NCI-H128 (cell line): ENCODE data around the gene FCGR3A.
"Not testable (repeated sequence)": the region's sequence is repeated elsewhere in the genome, so short reads cannot be mapped to it uniquely, and the experiment has no call there.

Source experiments
- DNase-seq: peaks from one replicate; lab custom pipeline; 2025; ENCODE audit not compliant: unreplicated experiment; lab: John Stamatoyannopoulos, UW

The FCGR3A gene

GRCh38 chr1:161549652-161550051 lies at the start of gene FCGR3A:
Gene FCGR3A (minus strand): TSS chr1:161549818. CDS start chr1:161549736, 82 bp downstream.
- DNase-seq: no peak

GRCh38 chr1:161597077-161597476 lies 47.5 kb upstream of the FCGR3A start:
- not testable (repeated sequence) for DNase-seq

GRCh38 chr1:161595583-161595982 lies 46.0 kb upstream of the FCGR3A start:
- not testable (repeated sequence) for DNase-seq

DNA sequence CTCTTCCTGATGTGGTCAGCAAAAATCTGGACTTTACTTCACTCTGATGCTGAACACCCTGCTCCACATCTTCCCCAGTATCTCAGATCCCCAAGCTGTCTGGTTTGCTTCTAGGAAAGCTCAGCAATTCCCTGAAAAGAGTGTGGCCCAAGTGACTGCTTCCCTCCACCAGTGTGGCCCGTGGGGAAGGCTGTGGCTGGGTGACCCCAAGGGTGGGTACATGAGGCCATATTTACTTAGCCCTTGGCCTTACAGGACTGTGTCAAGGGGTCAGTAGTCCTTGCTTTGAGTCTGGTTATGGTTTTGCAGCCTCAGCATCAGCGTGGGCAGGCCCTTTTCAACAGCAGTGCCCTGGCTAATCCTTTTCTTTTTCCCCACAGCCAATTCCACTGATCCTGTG lies 45.6 kb upstream of the FCGR3A start:
- DNase-seq: not testable (repeated sequence)

GRCh38 chr1:161594269-161594984 lies 44.8 kb upstream of the FCGR3A start:
- not testable (repeated sequence) for DNase-seq

DNA sequence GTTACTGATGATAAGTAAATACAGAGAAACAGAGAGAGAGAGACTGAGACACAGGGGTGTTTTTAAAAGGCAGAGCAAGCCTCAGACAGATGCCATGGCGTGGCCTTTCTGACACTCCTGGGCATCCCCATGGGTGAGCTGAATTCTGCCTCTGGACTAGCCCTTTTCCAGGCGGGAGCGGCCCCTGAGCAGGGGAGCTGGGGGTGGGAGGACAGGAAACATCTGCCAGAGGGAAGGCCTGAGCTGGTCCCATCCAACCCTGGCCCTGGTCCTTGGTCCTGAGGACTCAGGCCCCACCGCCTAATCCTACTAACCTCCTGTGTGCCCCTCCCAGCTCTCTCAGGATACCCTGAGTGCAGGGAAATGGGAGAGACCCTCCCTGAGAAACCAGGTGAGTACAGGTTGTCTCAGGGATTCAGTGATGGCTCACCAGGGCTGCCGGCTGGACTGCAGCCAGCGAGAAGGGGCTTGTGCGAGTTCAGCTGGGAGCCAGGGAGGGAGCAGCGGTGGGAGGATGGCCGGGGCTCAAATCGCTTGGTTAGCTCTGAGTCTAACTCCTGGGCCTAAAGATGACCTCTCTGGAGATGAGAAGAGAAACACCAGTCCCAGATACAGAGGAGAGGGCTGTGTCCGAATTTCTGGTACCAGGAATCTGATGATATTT lies 43.6 kb upstream of the FCGR3A start:
- not testable (repeated sequence) for DNase-seq

DNA sequence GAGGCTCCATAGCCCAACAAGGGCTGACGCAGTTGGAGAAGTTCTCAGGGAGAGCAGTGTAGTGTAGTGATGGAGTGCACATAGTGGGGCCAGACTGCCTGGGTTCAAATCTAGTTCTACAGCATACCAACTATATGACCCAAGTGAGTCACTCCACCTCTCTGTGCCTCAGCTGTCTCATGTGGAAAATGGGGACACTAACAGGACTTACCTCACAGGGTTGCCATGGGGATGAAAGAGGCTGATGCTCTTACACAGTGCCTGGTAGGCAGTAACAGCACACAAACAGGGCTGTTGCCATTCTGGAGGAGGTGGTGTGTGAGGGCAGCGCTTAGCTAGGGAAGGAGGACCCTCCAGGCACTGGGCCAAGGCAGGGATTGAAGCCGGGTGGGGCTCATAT lies 43.0 kb upstream of the FCGR3A start:
- not testable (repeated sequence) for DNase-seq

DNA sequence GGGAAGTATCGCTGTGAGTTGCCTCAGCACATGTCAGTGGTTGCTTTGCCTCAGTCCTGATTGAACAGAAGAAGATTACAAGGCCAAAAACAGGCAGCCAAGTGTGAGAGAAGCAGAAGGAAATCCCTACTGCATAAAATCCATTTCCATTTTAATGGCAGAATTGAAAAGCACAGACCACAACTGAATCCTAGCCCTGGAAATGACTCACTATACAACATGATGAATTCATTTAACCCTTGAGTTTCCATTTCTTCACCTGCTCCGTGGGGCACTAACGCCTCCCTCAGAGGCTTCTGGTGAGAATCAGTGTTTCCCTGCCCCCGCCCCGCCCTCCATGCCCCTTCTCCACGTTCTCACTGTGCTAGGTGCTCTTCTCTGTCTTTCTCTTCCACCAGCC lies 40.3 kb upstream of the FCGR3A start:
- DNase-seq: not testable (repeated sequence)

DNA sequence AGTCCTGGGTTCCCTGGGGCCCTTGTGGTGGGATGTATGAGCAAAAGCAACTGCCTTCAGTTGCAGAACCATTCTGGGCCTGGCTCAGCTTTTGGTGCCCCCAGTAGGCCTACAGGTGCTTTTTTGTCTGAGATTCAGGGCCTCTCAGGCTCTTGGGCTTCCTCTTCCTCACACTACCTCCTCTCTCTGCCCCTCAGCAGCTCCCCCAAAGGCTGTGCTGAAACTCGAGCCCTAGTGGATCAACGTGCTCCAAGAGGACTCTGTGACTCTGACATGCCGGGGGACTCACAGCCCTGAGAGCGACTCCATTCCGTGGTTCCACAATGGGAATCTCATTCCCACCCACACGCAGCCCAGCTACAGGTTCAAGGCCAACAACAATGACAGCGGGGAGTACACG lies 39.7 kb upstream of the FCGR3A start:
- DNase-seq: not testable (repeated sequence)

GRCh38 chr1:161588596-161588995 lies 39.0 kb upstream of the FCGR3A start:
- not testable (repeated sequence) for DNase-seq

- DNase-seq: not testable (repeated sequence)
These were observed 33.3 kb upstream of the FCGR3A start for GRCh38 chr1:161582882-161583281.

- not testable (repeated sequence) for DNase-seq
These were observed 31.4 kb upstream of the FCGR3A start for GRCh38 chr1:161580879-161581537.

DNA sequence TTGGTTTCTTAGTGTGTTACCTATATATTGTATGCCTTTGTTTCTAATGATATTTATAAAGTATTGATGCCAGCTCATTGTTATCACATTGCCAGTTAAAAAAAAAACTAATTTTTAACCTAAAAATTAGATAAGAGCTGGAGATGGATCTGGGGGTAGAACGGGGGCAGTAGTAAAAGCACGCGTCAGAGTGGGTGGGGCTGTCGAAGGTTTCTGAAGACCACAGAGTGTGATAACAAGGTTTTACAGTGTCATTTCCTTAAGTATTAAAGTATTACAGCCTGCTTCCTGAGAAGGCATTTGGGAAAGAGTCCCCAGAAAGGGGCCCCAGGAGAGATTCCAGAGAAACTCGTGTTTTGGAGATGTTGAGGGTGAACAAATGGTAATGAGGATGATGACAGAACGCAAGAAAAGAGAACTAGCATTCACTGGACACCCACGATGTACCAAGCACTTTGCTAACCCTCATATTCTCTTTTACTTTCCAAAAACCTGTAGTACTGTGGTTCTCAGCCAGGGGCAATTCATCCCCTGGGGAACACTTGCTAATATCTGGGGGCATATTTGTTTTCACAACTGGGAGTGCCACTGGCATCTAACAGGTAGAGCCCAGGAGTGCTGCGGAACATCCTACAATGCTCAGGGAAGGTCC lies 30.4 kb upstream of the FCGR3A start:
- not testable (repeated sequence) for DNase-seq

DNA sequence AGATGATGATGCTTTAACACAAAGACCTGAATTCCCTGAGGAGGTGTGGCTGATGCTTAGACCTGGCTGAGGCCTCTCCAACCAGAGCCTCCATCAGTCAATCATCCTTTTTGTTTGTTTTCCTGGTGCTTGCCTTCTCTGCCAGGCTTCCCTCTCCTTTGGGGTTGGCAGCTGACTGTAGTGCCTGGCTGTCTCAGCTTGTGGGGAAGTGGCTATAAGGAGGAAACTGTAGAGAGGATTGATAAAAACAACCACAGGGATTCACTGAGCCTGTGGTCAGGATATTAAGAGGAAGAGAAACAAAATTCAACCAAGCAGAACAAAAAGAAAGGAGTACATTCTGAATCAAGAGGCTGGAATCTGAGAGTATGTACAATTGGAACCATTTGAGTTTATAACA lies 27.1 kb upstream of the FCGR3A start:
- DNase-seq: not testable (repeated sequence)

- not testable (repeated sequence) for DNase-seq
These were observed 22.1 kb upstream of the FCGR3A start for GRCh38 chr1:161571703-161572102.

GRCh38 chr1:161566602-161566960 lies 17.0 kb upstream of the FCGR3A start:
- not testable (repeated sequence) for DNase-seq

DNA sequence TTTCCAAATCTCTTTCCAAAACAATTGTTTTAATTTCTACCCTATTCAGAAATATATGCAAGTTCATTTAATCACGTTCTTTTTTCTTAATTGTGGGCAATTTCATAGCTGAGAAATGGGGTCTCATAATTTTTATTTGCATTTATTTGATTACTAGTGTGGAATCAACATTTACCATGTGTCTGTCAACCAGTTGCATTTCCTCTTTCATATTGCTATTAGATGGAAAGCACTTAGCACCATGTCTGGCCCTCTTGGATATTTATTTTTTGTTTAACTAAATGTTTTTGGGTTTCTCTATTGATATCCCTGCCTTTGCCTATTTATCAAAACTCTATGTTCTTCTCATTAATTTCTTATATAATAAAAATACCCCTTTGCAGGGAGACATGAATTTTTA lies 13.9 kb upstream of the FCGR3A start:
- DNase-seq: not testable (repeated sequence)

DNA sequence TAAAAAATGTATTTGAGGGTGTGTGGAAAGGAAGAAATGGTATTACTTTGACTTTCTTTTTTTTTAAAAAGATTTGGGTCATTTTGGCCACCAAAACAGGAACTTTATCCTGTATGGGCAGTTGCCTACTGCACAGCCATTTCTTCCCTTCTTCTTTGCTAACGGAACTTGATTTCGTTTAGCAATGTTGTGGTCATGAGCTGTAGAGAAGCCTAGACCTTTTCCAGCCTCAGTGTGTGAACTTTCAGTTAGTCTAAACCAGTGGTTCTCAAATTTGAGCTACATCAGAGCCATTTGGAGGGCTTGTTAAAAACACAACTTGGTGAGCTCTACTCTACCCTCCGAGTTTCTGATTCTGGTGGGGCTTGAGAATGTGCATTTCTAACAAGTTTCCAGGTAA lies 12.8 kb upstream of the FCGR3A start:
- not testable (repeated sequence) for DNase-seq

GRCh38 chr1:161560960-161561715 lies 11.5 kb upstream of the FCGR3A start:
- not testable (repeated sequence) for DNase-seq
